ENCODE data around the gene U2SURP. TPM values are rescaled to one million over a fixed set of nuclear protein-coding genes. Genes with fewer than 3 reads are reported as not detected.
"Not testable (repeated sequence)": the region's sequence is repeated elsewhere in the genome, so short reads cannot be mapped to it uniquely, and the experiment has no call there.

Gene U2SURP
- total RNA-seq, 4 donors from 2014 or later: 92.4 to 104 (median 95.6) TPM

DNA sequence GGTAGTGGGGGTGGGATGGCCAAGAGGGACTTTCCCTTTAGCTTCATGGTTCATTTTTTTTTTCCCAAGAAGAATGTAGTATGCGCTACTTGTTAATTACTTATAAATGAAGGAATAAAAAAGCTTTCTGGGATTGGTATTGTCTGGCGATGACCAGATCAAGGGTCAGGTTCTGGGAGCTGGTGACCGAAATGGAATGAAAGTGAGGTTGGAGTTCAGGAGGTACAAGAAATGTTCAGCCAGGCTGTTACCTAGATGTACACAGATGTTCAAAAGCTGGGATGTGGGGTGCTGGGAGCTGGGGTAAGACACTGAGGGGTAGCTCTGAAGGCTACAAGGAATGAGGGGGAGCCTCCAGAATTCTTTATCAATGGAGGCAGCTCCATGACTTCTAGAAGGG, 17.1 kb upstream of the U2SURP start:
- Histone ChIP-seq H3K4me1 (no peaks in the 10 kb centered on the region), H3K9me3 (no peaks in the 10 kb centered on the region), H3K27ac (no peak overlapping the region), H3K4me3 (no peak overlapping the region), H3K27me3 (peaks cover 0 to 6% of the 10 kb centered on the region in 2 donors), H3K36me3 (no peaks in the 10 kb centered on the region)
- TF ChIP-seq EP300 (IDR thresholded peaks at IDR 0.05) (no peak), POLR2A (IDR thresholded peaks at IDR 0.05) (no peak)
- TF ChIP-seq, protein P1, sequence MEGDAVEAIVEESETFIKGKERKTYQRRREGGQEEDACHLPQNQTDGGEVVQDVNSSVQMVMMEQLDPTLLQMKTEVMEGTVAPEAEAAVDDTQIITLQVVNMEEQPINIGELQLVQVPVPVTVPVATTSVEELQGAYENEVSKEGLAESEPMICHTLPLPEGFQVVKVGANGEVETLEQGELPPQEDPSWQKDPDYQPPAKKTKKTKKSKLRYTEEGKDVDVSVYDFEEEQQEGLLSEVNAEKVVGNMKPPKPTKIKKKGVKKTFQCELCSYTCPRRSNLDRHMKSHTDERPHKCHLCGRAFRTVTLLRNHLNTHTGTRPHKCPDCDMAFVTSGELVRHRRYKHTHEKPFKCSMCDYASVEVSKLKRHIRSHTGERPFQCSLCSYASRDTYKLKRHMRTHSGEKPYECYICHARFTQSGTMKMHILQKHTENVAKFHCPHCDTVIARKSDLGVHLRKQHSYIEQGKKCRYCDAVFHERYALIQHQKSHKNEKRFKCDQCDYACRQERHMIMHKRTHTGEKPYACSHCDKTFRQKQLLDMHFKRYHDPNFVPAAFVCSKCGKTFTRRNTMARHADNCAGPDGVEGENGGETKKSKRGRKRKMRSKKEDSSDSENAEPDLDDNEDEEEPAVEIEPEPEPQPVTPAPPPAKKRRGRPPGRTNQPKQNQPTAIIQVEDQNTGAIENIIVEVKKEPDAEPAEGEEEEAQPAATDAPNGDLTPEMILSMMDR (IDR thresholded peaks at IDR 0.05): no peak
- WGBS, 2 donors: 75 to 86% methylated on average over 3 of the region's 3 CpGs
- no peak for DNase-seq (ENCODE audit: low spot score in 2 of 2)

DNA sequence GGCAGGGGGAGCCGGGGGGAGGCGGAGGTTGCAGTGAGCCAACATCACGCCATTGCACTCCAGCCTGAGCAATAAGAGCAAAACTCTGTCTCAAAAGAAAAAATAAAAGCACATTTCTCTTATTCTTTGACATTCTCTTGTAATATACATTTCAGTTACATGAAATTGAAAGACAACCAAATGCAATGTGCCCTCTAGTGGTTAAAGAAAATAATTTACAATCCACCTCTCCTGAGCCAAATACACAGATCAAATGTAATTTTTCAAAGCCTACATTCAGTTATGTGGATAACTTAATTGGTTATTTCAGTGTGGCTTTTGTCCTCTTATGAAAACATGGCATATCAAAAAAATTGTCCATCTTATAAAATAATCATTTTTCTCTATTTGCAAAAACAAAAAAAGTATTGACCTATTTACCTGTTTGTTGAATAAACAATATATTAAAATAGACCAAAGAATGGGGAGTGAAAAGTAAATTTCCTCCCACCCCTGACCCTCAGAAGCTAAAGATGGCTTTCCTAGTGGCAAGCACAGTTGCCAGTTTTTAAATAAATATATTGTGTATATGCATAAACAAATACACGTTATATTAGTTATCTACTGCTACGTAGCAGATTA, 14.2 kb upstream of the U2SURP start:
- H3K27ac ChIP-seq: no peak overlapping the region

DNA sequence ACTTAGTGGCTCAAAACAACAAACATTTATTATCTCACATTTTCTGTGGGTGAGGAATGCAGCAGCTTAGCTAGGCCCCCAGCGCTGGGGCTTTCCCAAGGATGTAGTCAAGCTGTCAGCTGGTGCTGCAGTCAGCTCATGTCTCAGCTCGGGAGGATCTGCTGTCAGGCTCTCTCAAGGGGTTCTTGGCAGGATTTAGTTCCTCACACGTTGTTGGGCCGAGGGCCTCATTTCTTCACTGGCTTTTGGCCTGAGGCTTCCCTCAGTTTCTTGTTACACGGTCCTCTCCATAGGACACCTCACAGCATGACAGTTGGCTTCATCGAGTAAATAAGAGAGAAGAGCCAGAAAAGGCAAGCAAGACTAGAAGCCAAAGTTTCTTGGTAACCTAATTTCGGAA, 13.7 kb upstream of the U2SURP start:
- H3K27me3 ChIP-seq: no peaks in the 10 kb centered on the region
- H3K27ac ChIP-seq: no peak overlapping the region
- DNase-seq (ENCODE audit: low spot score in 2 of 2): no peak
- no peak overlapping the region for H3K4me3 ChIP-seq
- H3K36me3 ChIP-seq: no peaks in the 10 kb centered on the region
- TF ChIP-seq, protein P1 (IDR thresholded peaks at IDR 0.05): no peak
- WGBS, 2 donors: 30 to 32% methylated on average over 7 of the region's 7 CpGs
- no peaks in the 10 kb centered on the region for H3K4me1 ChIP-seq
- no peaks in the 10 kb centered on the region for H3K9me3 ChIP-seq

More for the DNA sequence above, 14.2 kb upstream of the U2SURP start:
- 60 to 64% methylated on average over 5 of the region's 5 CpGs for WGBS, 2 donors
- H3K9me3 ChIP-seq: no peaks in the 10 kb centered on the region
- no peaks in the 10 kb centered on the region for H3K4me1 ChIP-seq
- TF ChIP-seq, protein P1 (IDR thresholded peaks at IDR 0.05): peak; percentile 52 to 72 (median 64)
- TF ChIP-seq EP300 (IDR thresholded peaks at IDR 0.05): no peak
- TF ChIP-seq POLR2A (IDR thresholded peaks at IDR 0.05): no peak
- no peaks in the 10 kb centered on the region for H3K36me3 ChIP-seq
- no peak overlapping the region for H3K4me3 ChIP-seq
- no peak for DNase-seq (ENCODE audit: low spot score in 2 of 2)
- H3K27me3 ChIP-seq: no peaks in the 10 kb centered on the region

DNA sequence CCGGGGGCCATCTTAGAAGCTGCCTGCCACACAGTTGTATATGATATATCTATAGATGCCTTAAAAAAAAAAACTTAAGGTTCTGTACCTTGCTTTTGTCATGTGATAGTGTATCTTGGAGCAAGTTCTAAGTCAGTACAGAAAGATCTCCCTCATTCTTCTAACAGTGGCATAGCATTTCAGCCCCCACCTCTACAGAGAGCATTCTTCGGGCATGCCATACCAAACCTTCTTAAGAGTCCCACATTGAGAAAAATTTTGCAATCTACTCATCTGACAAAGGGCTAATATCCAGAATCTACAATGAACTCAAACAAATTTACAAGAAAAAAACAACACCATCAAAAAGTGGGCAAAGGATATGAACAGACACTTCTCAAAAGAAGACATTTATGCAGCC, 13.1 kb upstream of the U2SURP start:
- H3K9me3 ChIP-seq; H3K36me3 ChIP-seq; H3K4me3 ChIP-seq; DNase-seq (ENCODE audit: low spot score in 2 of 2); H3K4me1 ChIP-seq; H3K27me3 ChIP-seq; H3K27ac ChIP-seq: not testable (repeated sequence)
- 84 to 89% methylated on average over 2 of the region's 2 CpGs for WGBS, 2 donors

DNA sequence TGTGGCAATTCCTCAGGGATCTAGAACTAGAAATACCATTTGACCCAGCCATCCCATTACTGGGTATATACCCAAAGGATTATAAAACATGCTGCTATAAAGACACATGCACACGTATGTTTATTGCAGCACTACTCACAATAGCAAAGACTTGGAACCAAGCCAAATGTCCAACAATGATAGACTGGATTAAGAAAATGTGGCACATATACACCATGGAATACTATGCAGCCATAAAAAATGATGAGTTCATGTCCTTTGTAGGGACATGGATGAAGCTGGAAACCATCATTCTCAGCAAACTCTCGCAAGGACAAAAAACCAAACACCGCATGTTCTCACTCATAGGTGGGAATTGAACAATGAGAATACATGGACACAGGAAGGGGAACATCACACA, 12.5 kb upstream of the U2SURP start:
- H3K27ac ChIP-seq; H3K4me3 ChIP-seq; DNase-seq (ENCODE audit: low spot score in 2 of 2); H3K36me3 ChIP-seq; H3K27me3 ChIP-seq; H3K9me3 ChIP-seq; H3K4me1 ChIP-seq: not testable (repeated sequence)
- WGBS, 2 donors: 80 to 83% methylated on average over 2 of the region's 3 CpGs

DNA sequence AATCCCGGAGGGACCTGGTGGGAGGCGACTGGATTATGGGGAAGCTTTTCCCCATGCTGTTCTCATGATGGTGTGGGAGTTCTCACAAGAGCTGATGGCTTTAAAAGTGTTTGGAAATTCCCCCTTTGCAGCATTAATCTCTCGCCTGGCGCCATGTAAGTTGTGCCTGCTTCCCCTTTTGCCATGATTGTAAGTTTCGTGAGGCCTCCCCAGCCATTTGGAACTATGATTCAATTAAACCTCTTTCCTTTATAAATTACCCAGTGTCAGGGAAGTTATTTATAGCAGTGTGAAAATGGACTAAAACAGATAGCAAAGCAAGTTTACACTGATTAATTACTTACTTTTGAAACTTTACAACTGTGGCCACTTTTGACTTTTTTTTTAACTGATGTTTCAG, 10.6 kb upstream of the U2SURP start:
- no peaks in the 10 kb centered on the region for H3K9me3 ChIP-seq
- H3K36me3 ChIP-seq: no peaks in the 10 kb centered on the region
- DNase-seq (ENCODE audit: low spot score in 2 of 2): no peak
- H3K4me1 ChIP-seq: peaks cover 0 to 9% (median 0%) of the 10 kb centered on the region in 4 donors
- H3K27ac ChIP-seq: no peak overlapping the region
- no peak overlapping the region for H3K4me3 ChIP-seq
- no peaks in the 10 kb centered on the region for H3K27me3 ChIP-seq
- no peak for TF ChIP-seq EP300 (IDR thresholded peaks at IDR 0.05)
- TF ChIP-seq, protein P1 (IDR thresholded peaks at IDR 0.05): no peak
- TF ChIP-seq POLR2A (IDR thresholded peaks at IDR 0.05): no peak
- whole genome bisulfite sequencing, 2 donors: 71 to 78% methylated on average over 5 of the region's 5 CpGs
